NK-92 (cell line): ENCODE data around the gene MAP1A.

Experiments
- DNase-seq: peaks from one replicate; lab custom pipeline; 2025; ENCODE audit not compliant: unreplicated experiment; lab: John Stamatoyannopoulos, UW

Gene MAP1A

DNA sequence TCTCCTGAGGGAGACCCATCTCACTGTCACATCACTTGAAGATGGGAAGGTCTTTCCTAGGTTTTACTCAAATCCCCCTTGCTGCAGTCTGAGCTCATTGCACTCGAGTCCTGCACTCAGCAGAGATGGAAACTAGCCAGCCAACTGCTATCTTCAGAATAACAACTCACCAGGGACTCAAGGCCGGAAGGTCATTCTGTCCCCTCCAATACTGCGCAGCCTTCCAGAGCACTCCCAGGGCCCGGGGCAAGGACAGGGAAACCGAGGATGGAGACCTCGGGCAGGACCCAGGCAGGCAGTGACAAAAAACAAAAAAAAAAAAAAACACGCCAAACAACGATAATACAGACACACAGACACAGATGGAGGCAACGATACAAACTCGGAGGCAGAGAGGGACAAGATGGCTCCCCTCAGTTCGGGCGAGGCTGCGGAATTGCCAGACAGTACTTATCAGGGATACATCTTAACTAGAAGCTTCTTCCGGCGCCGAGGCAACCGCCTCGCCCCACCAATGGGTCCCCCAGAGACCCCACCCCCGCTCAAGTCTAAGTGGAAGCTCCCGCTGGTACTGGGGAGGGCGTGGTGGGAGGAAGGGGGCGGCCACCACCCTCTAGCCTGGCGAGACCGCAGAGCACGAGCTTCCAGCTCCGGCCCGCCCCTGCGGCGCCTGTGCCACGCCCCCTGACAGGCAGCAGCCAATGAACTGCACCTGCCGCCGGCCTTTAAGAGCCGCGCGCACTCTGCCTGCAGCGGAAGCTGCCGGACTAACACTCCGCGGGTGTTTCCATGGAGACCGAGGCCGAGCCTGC is 7.0 kb upstream of the MAP1A start:
- peak; percentile 81 for DNase-seq

DNA sequence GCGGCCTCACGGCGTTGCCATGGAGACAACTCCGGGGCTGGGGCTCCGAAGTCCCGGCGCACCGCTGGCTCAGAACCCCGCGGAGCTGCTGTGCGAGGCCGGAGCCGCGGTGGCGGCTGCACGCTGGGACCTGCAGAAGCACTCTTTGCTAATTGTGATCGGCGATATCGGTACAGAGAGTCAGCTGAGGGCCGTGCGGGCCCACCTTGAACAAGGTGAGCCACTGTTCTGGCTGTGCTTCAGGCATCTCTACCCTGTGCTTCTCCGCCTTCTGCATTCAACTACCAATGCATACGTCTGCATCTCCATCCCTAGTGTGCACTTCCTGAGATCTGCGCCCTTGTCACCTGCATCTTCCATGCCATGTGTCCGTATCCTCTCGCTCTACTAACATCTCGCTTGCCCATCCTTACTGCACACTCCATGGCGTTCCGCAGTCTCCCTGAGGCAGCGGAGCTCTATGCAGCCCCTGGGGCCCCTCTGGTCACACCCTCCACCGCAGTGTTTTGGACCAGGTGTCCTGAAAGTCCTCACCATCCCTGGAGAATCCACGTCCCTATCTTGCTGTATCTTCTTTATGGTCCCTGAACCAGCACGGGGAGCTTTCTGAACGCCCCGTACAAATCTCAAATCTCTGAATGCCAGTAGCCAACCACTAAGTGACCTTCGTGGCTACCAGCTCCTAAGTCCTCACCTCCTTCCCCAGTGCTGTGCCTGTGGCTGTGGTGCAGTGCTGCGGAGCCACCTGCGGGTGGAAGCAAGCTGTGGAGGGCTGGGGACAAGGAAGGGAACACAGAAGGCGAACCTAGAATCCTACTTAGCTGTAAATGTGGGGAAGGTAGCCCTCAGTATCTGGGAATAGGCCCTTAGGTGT is 6.2 kb upstream of the MAP1A start:
- DNase-seq, result no peak

DNA sequence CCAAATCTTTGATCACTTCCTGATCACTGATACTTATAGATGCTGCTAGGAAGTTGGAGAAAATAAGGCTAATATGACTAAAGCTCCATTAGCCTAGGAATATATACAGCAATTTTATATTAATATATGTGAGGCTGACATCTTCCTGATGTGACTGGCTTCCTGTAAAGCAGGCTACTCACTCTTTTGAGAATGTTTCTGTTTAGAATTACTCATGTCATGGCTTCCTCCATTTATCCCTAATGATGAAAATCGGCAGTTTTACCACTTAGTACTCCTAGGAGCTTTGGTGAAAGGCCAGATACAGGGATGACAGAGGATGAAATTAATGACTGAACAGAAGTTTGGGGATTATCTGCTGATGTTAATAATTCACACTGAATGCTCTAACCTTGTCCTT is 3.9 kb upstream of the MAP1A start:
- DNase-seq, result no peak

DNA sequence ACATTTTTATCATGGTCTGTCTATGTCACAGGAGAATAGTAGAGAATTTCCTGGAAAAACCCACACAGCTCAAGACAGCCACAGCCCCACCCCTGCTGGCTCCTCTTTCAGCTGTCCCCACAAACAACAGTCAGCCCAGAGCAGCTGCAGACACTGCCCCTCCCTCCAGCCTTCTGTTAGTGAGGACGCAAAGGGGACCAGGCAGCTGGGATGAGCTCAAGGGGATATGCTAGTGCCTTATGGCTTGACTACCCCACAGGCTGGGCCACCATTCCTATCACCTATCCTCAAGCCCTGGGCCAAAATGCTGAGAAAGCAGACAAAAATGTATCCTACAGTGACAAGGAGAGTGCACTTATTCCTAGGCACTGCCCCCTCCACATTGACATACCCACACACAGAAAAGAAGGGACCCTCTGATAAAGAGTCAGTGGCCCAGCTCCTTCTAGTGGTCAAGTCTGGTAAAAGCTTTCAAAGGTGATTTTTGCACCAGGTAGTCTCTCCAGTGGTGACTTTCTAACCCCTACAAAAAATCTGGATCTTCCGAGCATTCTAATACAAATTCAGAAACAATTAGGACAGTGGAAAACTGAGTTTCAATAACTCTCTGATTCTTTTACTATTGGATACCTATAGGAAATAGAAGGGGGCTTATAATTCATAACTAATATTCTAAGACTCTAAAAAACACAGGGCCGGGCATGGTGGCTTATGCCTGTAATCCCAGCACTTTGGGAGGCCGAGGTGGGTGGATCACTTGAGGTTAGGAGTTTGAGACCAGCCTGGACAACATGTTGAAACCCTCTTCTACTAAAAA is 3.0 kb upstream of the MAP1A start:
- no peak for DNase-seq

DNA sequence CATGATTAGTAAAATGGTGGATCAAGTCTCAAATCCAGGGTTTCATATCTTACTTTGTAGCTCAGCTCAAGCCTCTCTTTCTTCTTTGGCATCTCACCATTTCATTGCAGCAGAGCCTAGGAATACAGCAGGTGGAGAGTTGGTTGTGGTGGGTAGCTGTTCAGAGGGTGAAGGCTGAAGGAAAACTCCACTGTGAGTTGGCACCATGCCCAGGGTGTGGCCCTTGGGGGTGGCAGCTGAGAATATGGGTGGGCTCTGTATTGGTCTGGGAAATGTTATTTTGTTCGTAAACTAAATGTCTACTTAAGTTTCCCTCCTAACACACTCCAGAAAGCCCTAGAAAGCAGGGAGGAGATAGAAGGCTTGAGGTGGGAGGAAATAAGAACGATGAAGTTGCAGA is 1.7 kb upstream of the MAP1A start:
- no peak for DNase-seq

DNA sequence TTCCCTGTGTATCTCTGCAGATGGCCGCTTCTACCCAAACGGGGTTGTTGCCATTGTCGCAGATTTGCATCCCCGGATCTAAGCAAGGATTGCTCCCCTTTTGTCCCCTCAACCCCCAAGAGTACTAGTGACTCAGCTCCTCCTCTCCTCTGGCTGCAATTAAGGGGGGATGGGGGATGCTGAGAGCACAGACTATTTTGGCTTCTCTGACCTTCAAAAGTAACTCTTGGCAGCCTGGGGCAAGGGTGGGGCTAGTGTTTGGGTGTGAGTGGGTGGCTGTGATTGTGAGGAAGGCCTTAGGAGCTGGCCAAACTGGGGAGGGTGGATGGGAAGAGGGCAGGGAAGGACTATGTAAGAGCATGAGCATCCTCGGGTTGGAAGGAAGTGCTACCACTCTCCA is 1.2 kb upstream of the MAP1A start:
- DNase-seq, result no peak

DNA sequence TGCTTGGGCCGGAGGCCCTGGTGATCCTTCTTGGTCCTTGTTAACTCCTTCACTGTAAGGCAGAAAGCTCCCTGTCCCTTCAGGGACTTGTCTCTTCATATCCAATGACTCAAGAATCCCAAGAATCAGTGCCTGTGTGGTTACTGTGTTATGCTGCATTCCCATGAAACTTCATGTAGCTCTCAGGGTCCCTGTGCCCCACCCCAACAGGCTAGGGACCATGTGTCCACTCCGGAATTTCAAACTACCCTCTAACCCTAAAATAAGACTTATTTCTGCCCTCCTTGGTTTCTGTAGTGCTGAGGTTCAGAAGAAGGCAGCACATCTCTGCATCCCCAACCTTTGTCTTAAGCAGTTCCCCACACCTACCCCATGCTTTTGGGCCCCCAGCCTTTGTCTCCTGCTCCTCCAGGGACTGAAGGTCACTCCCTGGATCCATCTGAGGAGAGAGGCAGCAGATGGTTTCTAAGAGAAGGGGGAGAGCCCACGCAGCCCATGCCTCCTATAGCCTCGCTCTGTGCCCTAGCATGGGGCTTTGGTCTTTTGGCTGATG is 531 bp upstream of the MAP1A start:
- DNase-seq, result no peak

DNA sequence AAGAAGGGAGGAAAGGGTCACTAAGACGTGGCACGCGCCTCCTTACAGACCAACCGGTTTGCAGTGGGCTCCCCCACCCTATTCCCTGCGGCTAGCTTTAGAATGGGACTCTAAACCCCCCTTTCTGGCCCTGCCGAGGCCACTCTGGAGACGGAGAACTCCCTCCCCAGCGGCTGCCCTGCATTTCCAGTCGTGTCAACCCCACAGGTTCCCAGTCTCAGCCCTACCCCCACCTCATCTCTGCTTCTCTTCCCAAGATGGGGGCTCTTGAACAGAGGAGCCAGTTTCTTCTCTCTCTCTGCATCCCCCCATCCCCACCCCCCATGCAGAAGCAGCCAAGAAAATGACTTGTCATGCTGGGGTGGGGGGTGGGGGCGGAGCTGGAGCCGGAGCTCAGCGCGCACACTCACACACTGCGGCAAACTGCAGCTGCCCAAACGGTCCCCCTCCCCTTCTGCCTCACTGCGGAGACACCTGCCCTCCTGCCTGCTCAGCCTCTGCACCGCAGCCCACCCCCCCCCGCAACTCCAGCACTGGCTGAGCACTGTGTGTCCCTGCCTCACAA is 871 bp downstream of the MAP1A start:
- DNase-seq, result no peak

DNA sequence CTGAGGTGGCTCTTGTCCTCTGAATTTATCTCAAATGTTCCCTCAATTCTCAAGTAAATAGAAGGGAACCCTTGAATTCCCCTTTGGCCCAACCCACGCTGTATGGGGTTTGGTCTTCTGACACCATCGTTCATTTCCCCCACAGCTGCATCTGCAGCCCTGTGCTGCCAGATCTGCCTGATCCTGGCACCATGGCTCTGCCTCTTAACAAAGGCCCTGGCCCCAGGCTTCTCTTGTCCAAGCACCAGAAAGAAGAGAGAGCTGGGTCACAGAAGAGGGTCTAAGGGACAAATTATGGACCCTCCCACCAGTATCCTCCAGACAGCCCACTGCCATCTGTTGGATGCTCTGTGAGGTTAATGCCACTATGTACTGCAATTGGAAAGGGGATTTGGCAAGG is 1.8 kb downstream of the MAP1A start:
- DNase-seq, result no peak

DNA sequence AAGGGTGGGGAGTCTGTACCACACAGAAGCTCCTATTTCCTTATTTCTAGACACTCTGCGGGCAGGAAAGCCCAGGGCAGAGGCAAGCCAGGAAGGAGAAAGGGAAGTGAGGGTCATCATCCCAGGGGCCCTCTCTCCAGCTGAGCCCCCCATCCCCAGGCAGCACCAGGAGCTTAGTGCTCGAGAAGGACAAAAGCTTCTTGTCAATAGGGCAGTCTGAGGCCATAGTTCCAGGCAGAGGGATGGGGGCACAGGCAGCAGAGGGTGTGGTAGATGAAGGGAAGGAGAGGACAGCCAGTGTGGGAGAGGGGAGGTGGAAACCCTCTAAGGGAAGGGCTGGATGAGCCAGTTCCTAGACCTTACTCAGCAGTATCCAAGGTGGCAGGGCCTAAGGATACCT is 2.7 kb downstream of the MAP1A start:
- DNase-seq, result no peak

DNA sequence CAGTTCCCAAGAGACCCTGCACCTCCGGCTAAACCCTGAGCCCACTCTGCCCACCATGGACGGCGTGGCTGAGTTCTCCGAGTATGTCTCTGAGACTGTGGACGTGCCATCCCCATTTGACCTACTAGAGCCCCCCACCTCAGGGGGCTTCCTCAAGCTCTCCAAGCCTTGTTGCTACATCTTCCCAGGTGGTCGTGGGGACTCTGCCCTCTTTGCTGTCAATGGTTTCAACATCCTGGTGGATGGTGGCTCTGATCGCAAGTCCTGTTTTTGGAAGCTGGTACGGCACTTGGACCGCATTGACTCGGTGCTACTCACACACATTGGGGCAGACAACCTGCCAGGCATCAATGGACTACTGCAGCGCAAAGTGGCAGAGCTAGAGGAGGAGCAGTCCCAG is 4.0 kb downstream of the MAP1A start:
- DNase-seq, result no peak

DNA sequence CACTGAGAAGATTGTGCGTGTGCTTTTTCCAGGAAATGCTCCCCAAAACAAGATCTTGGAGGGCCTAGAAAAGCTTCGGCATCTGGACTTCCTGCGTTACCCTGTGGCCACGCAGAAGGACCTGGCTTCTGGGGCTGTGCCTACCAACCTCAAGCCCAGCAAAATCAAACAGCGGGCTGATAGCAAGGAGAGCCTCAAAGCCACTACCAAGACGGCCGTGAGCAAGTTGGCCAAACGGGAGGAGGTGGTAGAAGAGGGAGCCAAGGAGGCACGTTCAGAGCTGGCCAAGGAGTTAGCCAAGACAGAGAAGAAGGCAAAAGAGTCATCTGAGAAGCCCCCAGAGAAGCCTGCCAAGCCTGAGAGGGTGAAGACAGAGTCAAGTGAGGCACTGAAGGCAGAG is 4.8 kb downstream of the MAP1A start:
- no peak for DNase-seq

DNA sequence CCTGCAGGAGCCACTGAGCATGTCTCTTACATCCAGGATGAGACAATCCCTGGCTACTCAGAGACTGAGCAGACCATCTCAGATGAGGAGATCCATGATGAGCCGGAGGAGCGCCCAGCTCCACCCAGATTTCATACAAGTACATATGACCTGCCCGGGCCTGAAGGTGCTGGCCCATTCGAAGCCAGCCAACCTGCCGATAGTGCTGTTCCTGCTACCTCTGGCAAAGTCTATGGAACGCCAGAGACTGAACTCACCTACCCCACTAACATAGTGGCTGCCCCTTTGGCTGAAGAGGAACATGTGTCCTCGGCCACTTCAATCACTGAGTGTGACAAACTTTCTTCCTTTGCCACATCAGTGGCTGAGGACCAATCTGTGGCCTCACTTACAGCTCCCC is 6.2 kb downstream of the MAP1A start:
- DNase-seq, result no peak

DNA sequence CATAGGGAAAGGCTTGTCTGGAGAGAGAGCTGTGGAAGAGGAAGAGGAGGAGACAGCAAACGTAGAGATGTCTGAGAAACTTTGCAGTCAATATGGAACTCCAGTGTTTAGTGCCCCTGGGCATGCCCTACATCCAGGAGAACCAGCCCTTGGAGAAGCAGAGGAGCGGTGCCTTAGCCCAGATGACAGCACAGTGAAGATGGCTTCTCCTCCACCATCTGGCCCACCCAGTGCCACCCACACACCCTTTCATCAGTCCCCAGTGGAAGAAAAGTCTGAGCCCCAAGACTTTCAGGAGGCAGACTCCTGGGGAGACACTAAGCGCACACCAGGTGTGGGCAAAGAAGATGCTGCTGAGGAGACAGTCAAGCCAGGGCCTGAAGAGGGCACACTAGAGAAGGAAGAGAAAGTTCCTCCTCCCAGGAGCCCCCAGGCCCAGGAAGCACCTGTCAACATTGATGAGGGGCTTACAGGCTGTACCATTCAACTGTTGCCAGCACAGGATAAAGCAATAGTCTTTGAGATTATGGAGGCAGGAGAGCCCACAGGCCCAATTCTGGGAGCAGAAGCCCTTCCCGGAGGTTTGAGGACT is 6.9 kb downstream of the MAP1A start:
- no peak for DNase-seq

DNA sequence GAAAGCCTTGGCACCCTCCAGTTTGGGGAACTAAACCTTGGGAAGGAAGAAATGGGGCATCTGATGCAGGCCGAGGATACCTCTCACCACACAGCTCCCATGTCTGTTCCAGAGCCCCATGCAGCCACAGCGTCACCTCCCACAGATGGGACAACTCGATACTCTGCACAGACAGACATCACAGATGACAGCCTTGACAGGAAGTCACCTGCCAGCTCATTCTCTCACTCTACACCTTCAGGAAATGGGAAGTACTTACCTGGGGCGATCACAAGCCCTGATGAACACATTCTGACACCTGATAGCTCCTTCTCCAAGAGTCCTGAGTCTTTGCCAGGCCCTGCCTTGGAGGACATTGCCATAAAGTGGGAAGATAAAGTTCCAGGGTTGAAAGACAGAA is 7.7 kb downstream of the MAP1A start:
- no peak for DNase-seq

DNA sequence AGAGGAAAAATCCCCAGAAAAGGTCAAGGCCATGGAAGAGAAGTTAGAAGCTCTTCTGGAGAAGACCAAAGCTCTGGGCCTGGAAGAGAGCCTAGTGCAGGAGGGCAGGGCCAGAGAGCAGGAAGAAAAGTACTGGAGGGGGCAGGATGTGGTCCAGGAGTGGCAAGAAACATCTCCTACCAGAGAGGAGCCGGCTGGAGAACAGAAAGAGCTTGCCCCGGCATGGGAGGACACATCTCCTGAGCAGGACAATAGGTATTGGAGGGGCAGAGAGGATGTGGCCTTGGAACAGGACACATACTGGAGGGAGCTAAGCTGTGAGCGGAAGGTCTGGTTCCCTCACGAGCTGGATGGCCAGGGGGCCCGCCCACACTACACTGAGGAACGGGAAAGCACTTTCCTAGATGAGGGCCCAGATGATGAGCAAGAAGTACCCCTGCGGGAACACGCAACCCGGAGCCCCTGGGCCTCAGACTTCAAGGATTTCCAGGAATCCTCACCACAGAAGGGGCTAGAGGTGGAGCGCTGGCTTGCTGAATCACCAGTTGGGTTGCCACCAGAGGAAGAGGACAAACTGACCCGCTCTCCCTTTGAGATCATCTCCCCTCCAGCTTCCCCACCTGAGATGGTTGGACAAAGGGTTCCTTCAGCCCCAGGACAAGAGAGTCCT is 9.0 kb downstream of the MAP1A start:
- no peak for DNase-seq

DNA sequence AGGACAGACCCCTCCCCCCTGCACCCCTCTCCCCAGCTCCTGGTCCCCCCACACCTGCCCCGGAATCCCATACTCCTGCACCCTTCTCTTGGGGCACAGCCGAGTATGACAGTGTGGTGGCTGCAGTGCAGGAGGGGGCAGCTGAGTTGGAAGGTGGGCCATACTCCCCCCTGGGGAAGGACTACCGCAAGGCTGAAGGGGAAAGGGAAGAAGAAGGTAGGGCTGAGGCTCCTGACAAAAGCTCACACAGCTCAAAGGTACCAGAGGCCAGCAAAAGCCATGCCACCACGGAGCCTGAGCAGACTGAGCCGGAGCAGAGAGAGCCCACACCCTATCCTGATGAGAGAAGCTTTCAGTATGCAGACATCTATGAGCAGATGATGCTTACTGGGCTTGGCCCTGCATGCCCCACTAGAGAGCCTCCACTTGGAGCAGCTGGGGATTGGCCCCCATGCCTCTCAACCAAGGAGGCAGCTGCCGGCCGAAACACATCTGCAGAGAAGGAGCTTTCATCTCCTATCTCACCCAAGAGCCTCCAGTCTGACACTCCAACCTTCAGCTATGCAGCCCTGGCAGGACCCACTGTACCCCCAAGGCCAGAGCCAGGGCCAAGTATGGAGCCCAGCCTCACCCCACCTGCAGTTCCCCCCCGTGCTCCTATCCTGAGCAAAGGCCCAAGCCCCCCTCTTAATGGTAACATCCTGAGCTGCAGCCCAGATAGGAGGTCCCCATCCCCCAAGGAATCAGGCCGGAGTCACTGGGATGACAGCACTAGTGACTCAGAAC is 9.8 kb downstream of the MAP1A start:
- no peak for DNase-seq

DNA sequence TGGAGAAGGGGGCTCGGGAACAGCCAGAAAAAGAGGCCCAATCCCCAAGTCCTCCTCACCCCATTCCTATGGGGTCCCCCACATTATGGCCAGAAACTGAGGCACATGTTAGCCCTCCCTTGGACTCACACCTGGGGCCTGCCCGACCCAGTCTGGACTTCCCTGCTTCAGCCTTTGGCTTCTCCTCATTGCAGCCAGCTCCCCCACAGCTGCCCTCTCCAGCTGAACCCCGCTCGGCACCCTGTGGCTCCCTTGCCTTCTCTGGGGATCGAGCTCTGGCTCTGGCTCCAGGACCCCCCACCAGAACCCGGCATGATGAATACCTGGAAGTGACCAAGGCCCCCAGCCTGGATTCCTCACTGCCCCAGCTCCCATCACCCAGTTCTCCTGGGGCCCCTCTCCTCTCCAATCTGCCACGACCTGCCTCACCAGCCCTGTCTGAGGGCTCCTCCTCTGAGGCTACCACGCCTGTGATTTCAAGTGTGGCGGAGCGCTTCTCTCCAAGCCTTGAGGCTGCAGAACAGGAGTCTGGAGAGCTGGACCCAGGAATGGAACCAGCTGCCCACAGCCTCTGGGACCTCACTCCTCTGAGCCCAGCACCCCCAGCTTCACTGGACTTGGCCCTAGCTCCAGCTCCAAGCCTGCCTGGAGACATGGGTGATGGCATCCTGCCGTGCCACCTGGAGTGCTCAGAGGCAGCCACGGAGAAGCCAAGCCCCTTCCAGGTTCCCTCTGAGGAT is 10.6 kb downstream of the MAP1A start:
- DNase-seq, result no peak
